IMR-90 (cell line): ENCODE measurements around the gene TAGLN.
"Not testable (repeated sequence)": the region's sequence is repeated elsewhere in the genome, so short reads cannot be mapped to it uniquely, and the experiment has no call there.

Experiments
- BHLHE40 ChIP-seq: fragments of 150-350 bp; IDR thresholded peaks from 2 replicates; pipeline ENCODE4 v1.6.1; 2016; ENCODE audit warnings: mild to moderate bottlenecking, low read depth, low read length
- CEBPB ChIP-seq: IDR thresholded peaks from 2 replicates; pipeline ENCODE4 v1.6.1; 2012; ENCODE audit warnings: low read depth, low read length, improper control_type of control experiment
- FOS ChIP-seq: fragments of 150-350 bp; IDR thresholded peaks from 2 replicates; pipeline ENCODE4 v1.6.1; 2016; ENCODE audit warnings: low read depth, low read length
- MAZ ChIP-seq: IDR thresholded peaks from 2 replicates; pipeline ENCODE4 v1.6.1; 2012; ENCODE audit warnings: low read depth, mild to moderate bottlenecking, low read length, improper control_type of control experiment, moderate library complexity, borderline replicate concordance
- MXI1 ChIP-seq: IDR thresholded peaks from 2 replicates; pipeline ENCODE4 v1.6.1; 2012; ENCODE audit warnings: low read depth, mild to moderate bottlenecking, low read length, moderate library complexity, borderline replicate concordance
- POLR2A ChIP-seq: IDR thresholded peaks from 2 replicates; pipeline ENCODE4 v1.6.1; 2012; ENCODE audit warnings: mild to moderate bottlenecking, low read depth, low read length
- RCOR1 ChIP-seq: IDR thresholded peaks from 2 replicates; pipeline ENCODE4 v1.6.1; 2012; ENCODE audit warnings: mild to moderate bottlenecking, low read length, improper control_type of control experiment; ENCODE audit not compliant: insufficient replicate concordance
- RFX5 ChIP-seq: IDR thresholded peaks from 2 replicates; pipeline ENCODE4 v1.8.0; 2012; ENCODE audit warnings: low read depth, mild to moderate bottlenecking, low read length, moderate library complexity
- TF ChIP-seq, protein P1 (sequence below): conservative IDR thresholded peaks from 2 replicates; pipeline ENCODE4 v1.5.1; 2012; ENCODE audit warnings: mild to moderate bottlenecking, low read depth, low read length, improper control_type of control experiment
- TF ChIP-seq, protein P2 (sequence below): fragments of 150-350 bp; IDR thresholded peaks from 2 replicates; pipeline ENCODE4 v1.6.1; 2017; ENCODE audit warnings: mild to moderate bottlenecking, antibody characterized with exemption, low read length, low read depth

DNA sequence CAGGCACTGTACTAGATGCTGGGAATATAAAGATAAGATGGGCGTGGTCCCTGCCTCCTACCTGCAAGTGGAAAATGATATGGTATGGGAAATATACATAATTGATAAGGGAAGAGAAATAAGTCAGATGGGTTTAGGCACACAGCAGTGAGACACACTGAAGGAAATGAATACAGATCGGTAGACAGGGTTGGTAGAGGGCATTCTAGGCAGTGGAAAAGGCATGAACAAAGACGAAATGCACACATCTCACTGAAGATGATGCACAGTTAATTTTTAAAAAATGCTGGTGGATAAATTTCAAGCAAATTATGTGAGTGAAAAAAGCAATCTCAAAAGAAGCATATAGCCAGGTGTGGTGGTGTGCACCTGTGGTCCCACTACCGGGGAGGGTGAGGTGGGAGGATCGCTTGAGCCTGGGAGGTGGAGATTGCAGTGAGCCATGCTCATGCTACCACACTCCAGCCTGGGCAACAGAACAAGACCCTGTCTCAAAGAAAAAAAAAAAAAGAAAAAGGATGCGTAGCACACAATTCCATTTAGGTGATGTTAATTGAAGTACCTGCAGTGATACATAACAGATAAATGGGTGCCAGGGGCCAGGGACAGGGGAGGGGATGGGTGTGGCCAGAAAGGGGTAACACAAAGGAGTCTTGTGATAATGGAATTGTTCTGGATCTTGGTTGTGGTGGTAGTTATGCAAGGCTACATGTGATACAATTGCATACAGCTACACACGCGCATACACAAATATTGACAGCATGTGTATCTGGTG lies 10.4 kb downstream of the TAGLN start:
- not testable (repeated sequence) for TF ChIP-seq CEBPB, RCOR1, MXI1, BHLHE40, RFX5, POLR2A, MAZ, FOS
- TF ChIP-seq, protein P1, sequence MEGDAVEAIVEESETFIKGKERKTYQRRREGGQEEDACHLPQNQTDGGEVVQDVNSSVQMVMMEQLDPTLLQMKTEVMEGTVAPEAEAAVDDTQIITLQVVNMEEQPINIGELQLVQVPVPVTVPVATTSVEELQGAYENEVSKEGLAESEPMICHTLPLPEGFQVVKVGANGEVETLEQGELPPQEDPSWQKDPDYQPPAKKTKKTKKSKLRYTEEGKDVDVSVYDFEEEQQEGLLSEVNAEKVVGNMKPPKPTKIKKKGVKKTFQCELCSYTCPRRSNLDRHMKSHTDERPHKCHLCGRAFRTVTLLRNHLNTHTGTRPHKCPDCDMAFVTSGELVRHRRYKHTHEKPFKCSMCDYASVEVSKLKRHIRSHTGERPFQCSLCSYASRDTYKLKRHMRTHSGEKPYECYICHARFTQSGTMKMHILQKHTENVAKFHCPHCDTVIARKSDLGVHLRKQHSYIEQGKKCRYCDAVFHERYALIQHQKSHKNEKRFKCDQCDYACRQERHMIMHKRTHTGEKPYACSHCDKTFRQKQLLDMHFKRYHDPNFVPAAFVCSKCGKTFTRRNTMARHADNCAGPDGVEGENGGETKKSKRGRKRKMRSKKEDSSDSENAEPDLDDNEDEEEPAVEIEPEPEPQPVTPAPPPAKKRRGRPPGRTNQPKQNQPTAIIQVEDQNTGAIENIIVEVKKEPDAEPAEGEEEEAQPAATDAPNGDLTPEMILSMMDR: not testable (repeated sequence)
- TF ChIP-seq, protein P2, sequence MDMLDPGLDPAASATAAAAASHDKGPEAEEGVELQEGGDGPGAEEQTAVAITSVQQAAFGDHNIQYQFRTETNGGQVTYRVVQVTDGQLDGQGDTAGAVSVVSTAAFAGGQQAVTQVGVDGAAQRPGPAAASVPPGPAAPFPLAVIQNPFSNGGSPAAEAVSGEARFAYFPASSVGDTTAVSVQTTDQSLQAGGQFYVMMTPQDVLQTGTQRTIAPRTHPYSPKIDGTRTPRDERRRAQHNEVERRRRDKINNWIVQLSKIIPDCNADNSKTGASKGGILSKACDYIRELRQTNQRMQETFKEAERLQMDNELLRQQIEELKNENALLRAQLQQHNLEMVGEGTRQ: not testable (repeated sequence)
